ENCODE data around the gene SMPDL3B. TPM values are rescaled to one million over a fixed set of nuclear protein-coding genes. Genes with fewer than 3 reads are reported as not detected.

SMPDL3B gene
- polyA plus RNA-seq, 1 donor from 2014 or later = not detected

DNA sequence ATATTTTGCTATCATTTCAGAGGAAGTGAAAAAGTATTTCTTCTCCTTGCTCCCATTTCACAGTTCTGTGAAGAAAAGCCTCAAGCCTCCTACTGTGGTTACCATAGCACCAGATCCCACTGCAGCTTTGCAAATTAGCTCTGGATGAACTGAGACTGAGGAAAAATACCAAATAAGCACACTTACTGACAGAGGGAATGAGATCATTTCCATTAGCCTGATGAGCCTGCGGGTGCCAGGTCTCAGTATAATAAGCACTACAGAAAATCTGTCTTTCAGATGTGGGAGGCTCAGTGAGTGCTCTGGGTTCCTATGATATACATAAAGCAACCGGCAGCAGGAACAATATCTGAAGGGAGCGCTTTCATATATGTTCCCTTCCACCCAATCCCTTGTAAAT is 46.3 kb downstream of the SMPDL3B start:
- no peaks in the 10 kb centered on the region for H3K79me2 ChIP-seq (replicated peaks; ENCODE audit: insufficient read depth, low read length)

DNA sequence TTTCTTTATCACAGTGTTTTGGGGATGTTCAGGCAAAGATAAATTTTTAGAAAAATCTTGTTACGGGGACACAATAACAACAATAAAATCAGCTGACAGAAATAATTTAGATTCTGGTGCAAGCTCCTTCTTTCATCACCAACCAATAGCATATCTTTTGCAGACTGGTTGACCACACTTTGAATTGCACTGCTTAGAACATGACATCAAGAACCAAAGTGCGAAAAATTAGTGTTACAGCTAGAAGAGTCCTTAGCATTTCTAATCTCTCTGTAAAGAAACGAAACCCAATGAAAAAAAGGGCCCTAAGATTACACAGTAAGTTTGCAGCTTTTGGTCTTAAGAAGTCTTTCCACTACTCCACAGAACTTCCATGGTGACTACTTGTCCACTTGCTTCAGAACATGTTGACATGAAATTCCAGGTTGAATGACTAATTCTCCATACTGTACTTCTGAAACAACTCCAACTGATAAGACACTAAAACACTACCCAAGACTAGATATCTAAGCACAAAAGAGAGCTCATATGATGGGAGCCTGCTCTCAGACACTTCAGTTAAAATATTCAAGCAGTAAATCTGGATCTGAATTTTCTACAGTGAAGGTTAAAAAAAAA is 56.2 kb downstream of the SMPDL3B start:
- Histone ChIP-seq H3F3A (ENCODE audit: insufficient read depth, low read length, poor library complexity, severe bottlenecking) (no peaks in the 10 kb centered on the region), H3K9me3 (ENCODE audit: low read length) (no peaks in the 10 kb centered on the region), H3K9ac (ENCODE audit: low read length) (no peak overlapping the region), H3K4me3 (ENCODE audit: low read length) (no peak overlapping the region), H3K27ac (ENCODE audit: low read length) (no peak overlapping the region), H4K20me1 (ENCODE audit: insufficient read depth) (no peaks in the 10 kb centered on the region), H2AFZ (ENCODE audit: low read depth, low read length) (no peak overlapping the region), H3K9me2 (ENCODE audit: insufficient read depth, low read length) (no peaks in the 10 kb centered on the region), H3K4me2 (ENCODE audit: low read length) (no peak overlapping the region), H3K79me2 (replicated peaks; ENCODE audit: insufficient read depth, low read length) (no peaks in the 10 kb centered on the region), H3K36me3 (ENCODE audit: insufficient read depth, low read length) (peaks cover 7% of the 10 kb centered on the region), H3K27me3 (ENCODE audit: insufficient read depth, low read depth, low read length) (no peaks in the 10 kb centered on the region)
- TF ChIP-seq SMC3 (conservative IDR thresholded peaks at IDR 0.05; ENCODE audit: poor library complexity) = no peak
- no peak for TF ChIP-seq EZH2 (IDR thresholded peaks at IDR 0.05; ENCODE audit: borderline replicate concordance, insufficient read depth, low read length, poor library complexity, severe bottlenecking)
- TF ChIP-seq, protein P1, sequence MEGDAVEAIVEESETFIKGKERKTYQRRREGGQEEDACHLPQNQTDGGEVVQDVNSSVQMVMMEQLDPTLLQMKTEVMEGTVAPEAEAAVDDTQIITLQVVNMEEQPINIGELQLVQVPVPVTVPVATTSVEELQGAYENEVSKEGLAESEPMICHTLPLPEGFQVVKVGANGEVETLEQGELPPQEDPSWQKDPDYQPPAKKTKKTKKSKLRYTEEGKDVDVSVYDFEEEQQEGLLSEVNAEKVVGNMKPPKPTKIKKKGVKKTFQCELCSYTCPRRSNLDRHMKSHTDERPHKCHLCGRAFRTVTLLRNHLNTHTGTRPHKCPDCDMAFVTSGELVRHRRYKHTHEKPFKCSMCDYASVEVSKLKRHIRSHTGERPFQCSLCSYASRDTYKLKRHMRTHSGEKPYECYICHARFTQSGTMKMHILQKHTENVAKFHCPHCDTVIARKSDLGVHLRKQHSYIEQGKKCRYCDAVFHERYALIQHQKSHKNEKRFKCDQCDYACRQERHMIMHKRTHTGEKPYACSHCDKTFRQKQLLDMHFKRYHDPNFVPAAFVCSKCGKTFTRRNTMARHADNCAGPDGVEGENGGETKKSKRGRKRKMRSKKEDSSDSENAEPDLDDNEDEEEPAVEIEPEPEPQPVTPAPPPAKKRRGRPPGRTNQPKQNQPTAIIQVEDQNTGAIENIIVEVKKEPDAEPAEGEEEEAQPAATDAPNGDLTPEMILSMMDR (IDR thresholded peaks at IDR 0.05; ENCODE audit: poor library complexity, severe bottlenecking) = no peak
- no peak for TF ChIP-seq REST (IDR thresholded peaks at IDR 0.05; ENCODE audit: borderline replicate concordance)
- TF ChIP-seq POLR2AphosphoS5 (IDR thresholded peaks at IDR 0.05) = no peak
- no peak for TF ChIP-seq EP300 (conservative IDR thresholded peaks at IDR 0.05; ENCODE audit: poor library complexity, severe bottlenecking)
- no peak for TF ChIP-seq TAF1 (IDR thresholded peaks at IDR 0.05; ENCODE audit: low read depth)

More for the DNA sequence above, 46.3 kb downstream of the SMPDL3B start:
- no peaks in the 10 kb centered on the region for H3K9me2 ChIP-seq (ENCODE audit: insufficient read depth, low read length)
- H3F3A ChIP-seq (ENCODE audit: insufficient read depth, low read length, poor library complexity, severe bottlenecking) = no peaks in the 10 kb centered on the region
- H3K27me3 ChIP-seq (ENCODE audit: insufficient read depth, low read depth, low read length) = no peaks in the 10 kb centered on the region
- H3K4me2 ChIP-seq (ENCODE audit: low read length) = no peak overlapping the region
- H3K9me3 ChIP-seq (ENCODE audit: low read length) = no peaks in the 10 kb centered on the region
- no peaks in the 10 kb centered on the region for H4K20me1 ChIP-seq (ENCODE audit: insufficient read depth)
- H3K4me3 ChIP-seq (ENCODE audit: low read length) = no peak overlapping the region
- H3K36me3 ChIP-seq (ENCODE audit: insufficient read depth, low read length) = no peaks in the 10 kb centered on the region
- H2AFZ ChIP-seq (ENCODE audit: low read depth, low read length) = no peak overlapping the region
- peak overlapping the region; percentile 68 for H3K27ac ChIP-seq (ENCODE audit: low read length)
- TF ChIP-seq RAD21 (conservative IDR thresholded peaks at IDR 0.05) (no peak), SMC3 (conservative IDR thresholded peaks at IDR 0.05; ENCODE audit: poor library complexity) (no peak), MXI1 (conservative IDR thresholded peaks at IDR 0.05; ENCODE audit: poor library complexity, severe bottlenecking) (no peak), EP300 (conservative IDR thresholded peaks at IDR 0.05; ENCODE audit: poor library complexity, severe bottlenecking) (no peak), POLR2AphosphoS5 (IDR thresholded peaks at IDR 0.05) (no peak), TAF1 (IDR thresholded peaks at IDR 0.05; ENCODE audit: low read depth) (no peak), REST (IDR thresholded peaks at IDR 0.05; ENCODE audit: borderline replicate concordance) (no peak), EZH2 (IDR thresholded peaks at IDR 0.05; ENCODE audit: borderline replicate concordance, insufficient read depth, low read length, poor library complexity, severe bottlenecking) (no peak)
- TF ChIP-seq, protein P1 (IDR thresholded peaks at IDR 0.05; ENCODE audit: poor library complexity, severe bottlenecking) = no peak
- H3K9ac ChIP-seq (ENCODE audit: low read length) = peak overlapping the region; percentile 40

Measured in neural cell (in vitro differentiated cells).